GM18861 (cell line): ENCODE results near the gene FAM219B.

Source experiments
- ATAC-seq: cut with Tn5 transposase; IDR thresholded peaks from one replicate; pipeline ENCODE4 v1.9.1; 2021; ENCODE audit not compliant: unreplicated experiment

The FAM219B gene

GRCh38 chr15:74878273-74878672 is 28.4 kb downstream of the FAM219B start:
- ATAC-seq, result no peak

GRCh38 chr15:74873756-74874424 is 32.8 kb downstream of the FAM219B start:
- no peak for ATAC-seq

- ATAC-seq, result peak; percentile 49
Observed at GRCh38 chr15:74873036-74873755, 33.5 kb downstream of the FAM219B start, which contains the start of gene SCAMP2. SCAMP2 (minus strand) TSS chr15:74873365; CDS start chr15:74873255, 110 bp downstream.

GRCh38 chr15:74872702-74873035 is 34.0 kb downstream of the FAM219B start:
- no peak for ATAC-seq

DNA sequence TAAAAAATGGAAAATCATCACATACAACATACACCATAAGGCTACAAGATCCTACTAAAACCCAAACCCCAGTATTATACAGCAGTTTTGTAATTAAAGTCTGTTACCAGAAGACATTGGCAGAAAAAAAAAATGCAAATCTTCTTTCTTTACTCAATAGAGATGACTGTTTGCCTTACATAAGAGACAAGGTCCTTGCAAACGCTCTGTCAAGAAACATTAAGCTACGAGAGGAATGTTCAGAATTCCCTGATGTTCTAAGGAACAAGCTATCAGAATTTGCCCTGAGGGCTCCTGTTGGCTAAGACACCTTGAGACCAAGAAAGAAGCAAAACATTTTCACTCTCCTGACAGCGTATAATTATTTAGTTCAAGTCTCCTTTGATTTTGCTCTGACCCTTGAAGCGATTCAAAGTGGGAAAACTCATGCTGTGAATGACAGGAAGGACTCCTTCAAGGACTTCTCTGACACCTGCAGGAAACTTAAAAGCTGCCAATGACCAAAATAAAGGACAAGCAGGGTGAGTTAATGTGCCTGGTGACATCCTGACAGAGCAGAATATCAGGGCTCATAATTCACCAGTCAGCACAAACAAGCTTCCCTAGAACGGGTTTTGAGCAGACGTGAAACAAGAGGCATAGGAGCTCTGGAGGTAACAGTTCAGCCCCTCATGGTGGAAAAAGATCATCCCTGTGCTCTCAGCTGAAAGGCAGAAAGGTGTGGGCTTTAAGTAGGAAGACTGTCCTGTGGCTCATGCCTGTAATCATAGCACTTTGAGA is 36.0 kb downstream of the FAM219B start:
- ATAC-seq, result no peak

DNA sequence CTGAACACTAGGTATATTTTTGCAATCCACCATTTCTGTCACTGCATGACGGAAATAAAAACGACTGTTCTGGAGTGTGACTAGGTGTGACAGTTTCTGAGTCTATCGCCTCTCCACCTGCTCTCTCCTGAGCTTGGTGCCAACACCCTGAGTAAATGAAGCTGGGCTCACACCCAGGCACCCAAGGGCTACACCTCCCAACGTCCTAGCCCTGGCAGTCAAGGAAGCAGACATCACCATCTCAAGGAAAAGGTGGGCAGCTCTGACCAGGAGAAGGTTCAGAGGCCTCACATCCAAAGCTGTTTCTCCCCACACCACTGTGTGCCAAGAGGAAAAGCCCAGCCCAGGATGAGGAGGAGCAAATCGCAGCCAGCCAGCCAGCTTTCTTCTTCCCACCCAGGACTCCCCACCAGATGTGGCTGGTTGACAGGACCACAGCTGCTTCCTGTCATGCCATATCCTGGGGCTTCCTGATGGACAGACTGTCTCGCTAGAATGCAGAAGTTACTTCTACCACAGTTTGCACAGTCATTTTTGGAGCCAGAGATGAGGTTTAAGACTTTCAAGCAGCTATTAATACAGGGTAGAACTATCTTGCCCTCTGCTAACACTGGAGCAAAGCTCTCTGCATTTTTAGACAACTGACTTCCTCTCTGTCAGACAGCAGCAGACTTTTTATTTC is 36.8 kb downstream of the FAM219B start:
- ATAC-seq, result peak; percentile 66

- ATAC-seq, result no peak
Observed at GRCh38 chr15:74869372-74869725, 37.3 kb downstream of the FAM219B start.

GRCh38 chr15:74868059-74868458 is 38.6 kb downstream of the FAM219B start:
- no peak for ATAC-seq

DNA sequence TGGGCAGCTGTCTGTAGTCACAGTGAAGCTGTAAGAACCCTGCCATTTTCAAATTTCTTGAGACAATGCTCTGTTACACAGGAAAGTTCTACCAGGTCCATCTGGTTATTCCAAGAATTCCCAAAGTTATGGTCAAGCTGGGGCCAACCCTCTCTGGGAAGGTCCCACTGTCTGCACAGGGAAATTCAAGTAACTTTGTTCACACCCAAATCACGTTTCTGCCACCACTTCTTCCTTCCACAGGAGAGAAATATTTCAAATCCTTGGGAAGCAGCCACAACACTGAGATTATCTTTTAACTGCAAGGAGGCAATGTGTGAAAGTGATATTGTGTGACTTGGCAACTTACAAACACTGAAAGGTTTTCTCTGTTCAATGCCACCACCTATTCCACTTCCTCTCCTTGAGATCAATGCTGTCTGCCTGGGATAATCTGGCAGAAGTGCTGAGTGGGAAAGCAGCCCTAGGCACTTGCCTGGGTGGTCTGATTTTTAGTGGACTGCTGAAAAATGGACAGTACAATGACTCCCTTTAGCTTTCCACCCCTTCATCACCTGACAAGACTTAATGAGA is 39.1 kb downstream of the FAM219B start:
- ATAC-seq, result no peak

GRCh38 chr15:74866090-74866489 is 40.6 kb downstream of the FAM219B start:
- no peak for ATAC-seq

GRCh38 chr15:74865316-74865715 is 41.3 kb downstream of the FAM219B start:
- no peak for ATAC-seq

DNA sequence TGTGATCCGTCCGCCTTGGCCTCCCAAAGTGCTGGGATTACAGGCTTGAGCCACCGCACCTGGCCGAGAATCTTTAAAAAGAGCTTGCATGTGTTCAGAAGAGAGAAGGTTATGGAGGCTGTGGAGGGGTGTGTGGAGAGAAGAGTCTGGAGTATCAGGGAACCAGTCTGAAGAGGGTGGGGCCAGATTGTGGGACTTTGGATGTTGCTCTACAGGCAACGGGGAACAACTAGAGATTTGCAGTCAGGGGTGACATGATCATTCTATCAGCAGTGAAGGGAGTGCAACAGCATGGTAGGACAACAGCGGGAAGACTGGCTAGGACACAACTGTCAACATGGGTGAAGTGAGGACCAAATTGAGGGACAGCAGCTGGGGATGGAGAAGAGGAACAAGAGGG is 42.4 kb downstream of the FAM219B start:
- no peak for ATAC-seq

GRCh38 chr15:74863239-74864056 is 43.2 kb downstream of the FAM219B start:
- ATAC-seq, result no peak

DNA sequence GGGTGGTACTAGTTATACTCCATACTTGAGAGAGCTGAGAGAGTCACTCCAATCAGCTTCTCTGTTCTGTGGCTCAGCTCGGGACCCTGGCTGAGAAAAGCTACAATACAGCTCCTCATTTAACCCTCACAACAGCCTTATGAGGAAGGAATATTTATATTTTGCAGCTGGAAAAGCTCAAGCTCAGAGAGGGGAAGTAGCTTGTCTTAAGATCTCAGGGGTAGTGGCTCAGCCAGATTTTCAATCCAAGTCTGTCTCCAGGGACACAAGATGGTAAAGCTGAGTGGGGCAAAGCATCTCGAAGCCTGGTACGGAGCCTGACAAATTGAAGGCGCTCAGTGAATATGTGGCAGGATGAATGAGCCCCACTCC is 48.3 kb downstream of the FAM219B start:
- ATAC-seq, result no peak

DNA sequence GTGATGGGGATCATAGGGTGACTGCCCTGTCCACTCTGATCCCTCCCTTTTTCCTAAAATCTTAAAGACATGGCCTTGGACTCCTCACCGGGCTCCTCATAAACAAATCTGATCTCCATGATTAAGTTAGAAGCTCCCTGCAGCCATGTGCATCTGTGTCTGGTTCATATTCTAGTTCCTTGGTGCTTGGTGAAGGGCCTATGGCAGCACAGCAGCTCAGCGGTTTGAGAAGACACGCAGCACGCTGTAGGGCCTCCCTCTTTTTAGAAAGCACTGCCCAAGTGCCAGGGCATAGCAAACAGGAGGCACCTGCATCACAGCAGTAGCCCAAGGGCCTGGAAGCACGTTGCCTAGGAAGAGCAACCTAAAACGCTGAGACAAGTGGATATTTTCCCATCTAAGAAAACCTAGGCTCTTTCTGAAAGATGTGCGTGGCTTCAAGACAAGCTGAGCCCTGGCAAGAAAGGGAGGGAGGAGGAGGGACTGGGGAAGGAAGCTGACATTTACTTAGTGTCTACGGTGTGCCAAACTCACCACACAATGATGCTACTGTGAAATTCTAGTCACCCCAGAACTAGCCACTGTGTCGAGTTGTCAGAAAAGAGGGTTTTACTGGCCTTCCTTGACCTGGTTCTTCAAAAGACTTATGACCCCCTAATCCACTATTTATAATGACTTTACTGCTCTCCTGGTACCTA is 48.8 kb downstream of the FAM219B start:
- ATAC-seq, result no peak

GRCh38 chr15:74857082-74857655 is 49.5 kb downstream of the FAM219B start:
- peak; percentile 83 for ATAC-seq

DNA sequence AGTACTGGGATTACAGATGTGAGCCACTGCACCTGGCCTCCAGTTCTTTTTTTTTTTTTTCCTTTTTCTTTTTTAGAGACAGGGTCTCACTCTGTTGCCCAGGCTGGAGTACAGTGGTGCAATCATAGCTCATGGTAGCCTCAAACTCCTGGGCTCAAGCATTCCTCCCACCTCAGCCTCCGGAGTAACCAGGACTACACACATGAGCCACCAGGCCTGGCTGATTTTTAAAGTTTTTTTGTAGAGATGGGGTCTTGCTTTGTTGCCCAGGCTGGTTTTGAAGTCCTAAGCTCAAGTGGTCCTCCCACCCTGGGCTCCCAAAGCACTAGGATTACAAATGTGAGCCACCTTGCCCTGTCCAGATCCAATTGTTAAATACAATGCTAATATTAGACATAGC is 50.1 kb downstream of the FAM219B start:
- no peak for ATAC-seq

DNA sequence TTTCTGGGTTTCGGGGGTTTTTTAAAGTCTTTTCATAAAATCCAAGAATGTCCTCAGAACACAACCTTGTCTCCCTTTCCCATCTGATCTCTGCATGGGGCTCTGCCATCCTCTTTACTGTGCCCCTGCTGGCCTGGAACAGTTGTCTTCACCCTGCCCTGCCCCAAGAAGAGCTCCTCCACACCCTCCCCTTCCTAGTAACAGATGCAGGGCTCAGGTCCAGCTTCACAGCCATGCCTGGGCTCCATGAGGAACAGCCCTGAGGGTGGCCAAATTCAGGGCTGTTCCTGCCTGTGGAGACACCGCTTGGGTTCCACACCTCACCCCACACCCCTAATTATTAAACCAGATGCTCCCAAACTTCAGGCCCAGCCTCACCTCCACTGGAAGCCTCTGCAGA is 50.8 kb downstream of the FAM219B start:
- no peak for ATAC-seq

DNA sequence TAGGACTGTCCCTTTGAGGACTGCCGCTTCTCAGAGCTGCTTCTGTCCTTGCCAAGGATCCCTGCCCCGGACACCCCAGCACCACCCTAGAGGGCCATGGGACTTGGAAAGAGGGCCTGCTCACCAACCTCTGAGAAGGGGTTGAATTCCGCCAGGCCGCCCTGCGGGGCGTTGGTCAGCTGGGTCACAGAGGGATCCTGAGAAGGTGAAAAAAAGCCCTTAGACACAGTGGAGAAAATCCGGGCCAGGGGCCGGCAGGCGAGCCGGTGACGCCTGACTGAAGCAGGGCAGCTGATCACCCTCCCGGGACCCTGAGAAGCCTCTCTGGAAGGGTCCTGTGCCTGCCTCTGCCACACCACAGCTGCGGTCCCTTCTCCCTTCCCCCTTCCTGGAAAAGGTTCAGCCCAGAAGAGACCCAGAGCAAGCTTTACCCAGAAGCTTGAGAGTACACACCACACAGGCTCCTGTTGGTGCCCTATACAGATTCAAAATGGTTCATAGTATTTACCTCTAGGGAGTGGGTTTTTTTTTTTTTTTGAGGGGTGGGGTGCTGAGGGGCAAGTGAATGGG is 52.1 kb downstream of the FAM219B start:
- ATAC-seq, result no peak
